ENCODE data around the gene FAM117A.

FAM117A gene

GRCh38 chr17:49756323-49757150 lies 7.4 kb downstream of the FAM117A start:
- H3K27ac Mint-ChIP-seq = peak overlapping the region; percentile 14
- H3K4me1 Mint-ChIP-seq = peaks cover 85% of the 10 kb centered on the region
- H3K4me3 Mint-ChIP-seq = no peak overlapping the region

GRCh38 chr17:49755663-49756283 lies 8.2 kb downstream of the FAM117A start:
- Mint-ChIP-seq H3K4me3 (no peak overlapping the region), H3K27ac (peak overlapping the region; percentile 30), H3K4me1 (peaks cover 79% of the 10 kb centered on the region), H3K9me3 (no peaks in the 10 kb centered on the region), H3K36me3 (ENCODE audit: low read depth) (peaks cover 11% of the 10 kb centered on the region), H3K27me3 (no peaks in the 10 kb centered on the region)
- no peak for ATAC-seq
- DNase-seq = no peak

More at GRCh38 chr17:49756323-49757150, 7.4 kb downstream of the FAM117A start:
- Mint-ChIP-seq H3K9me3 (no peaks in the 10 kb centered on the region), H3K27me3 (no peaks in the 10 kb centered on the region), H3K36me3 (ENCODE audit: low read depth) (peaks cover 11% of the 10 kb centered on the region)
- ATAC-seq = no peak
- no peak for DNase-seq

- Mint-ChIP-seq H3K27me3 (no peaks in the 10 kb centered on the region), H3K27ac (peak overlapping the region; percentile 72), H3K4me1 (peaks cover 76% of the 10 kb centered on the region), H3K36me3 (ENCODE audit: low read depth) (peaks cover 9% of the 10 kb centered on the region), H3K4me3 (no peak overlapping the region), H3K9me3 (no peaks in the 10 kb centered on the region)
- DNase-seq = no peak
- ATAC-seq = no peak
Observed at GRCh38 chr17:49753959-49754391, 10.0 kb downstream of the FAM117A start.

- H3K27ac Mint-ChIP-seq = no peak overlapping the region
- no peaks in the 10 kb centered on the region for H3K9me3 Mint-ChIP-seq
- DNase-seq (no peak), ATAC-seq (no peak)
- peaks cover 4% of the 10 kb centered on the region for H3K36me3 Mint-ChIP-seq (ENCODE audit: low read depth)
- H3K4me3 Mint-ChIP-seq = no peak overlapping the region
- peaks cover 82% of the 10 kb centered on the region for H3K4me1 Mint-ChIP-seq
- no peaks in the 10 kb centered on the region for H3K27me3 Mint-ChIP-seq
Observed at GRCh38 chr17:49752508-49752907, 11.4 kb downstream of the FAM117A start.

GRCh38 chr17:49749730-49750129 lies 14.2 kb downstream of the FAM117A start:
- ATAC-seq (no peak), DNase-seq (no peak)
- no peaks in the 10 kb centered on the region for H3K27me3 Mint-ChIP-seq
- H3K4me3 Mint-ChIP-seq = no peak overlapping the region
- H3K36me3 Mint-ChIP-seq (ENCODE audit: low read depth) = peaks cover 1% of the 10 kb centered on the region
- peak overlapping the region; percentile 89 for H3K27ac Mint-ChIP-seq
- H3K4me1 Mint-ChIP-seq = peaks cover 85% of the 10 kb centered on the region
- H3K9me3 Mint-ChIP-seq = no peaks in the 10 kb centered on the region

GRCh38 chr17:49748791-49749190 lies 15.1 kb downstream of the FAM117A start:
- peaks cover 1% of the 10 kb centered on the region for H3K36me3 Mint-ChIP-seq (ENCODE audit: low read depth)
- DNase-seq (peak; percentile 56), ATAC-seq (peak; percentile 94)
- H3K9me3 Mint-ChIP-seq = no peaks in the 10 kb centered on the region
- H3K27me3 Mint-ChIP-seq = no peaks in the 10 kb centered on the region
- peak overlapping the region; percentile 32 for H3K4me3 Mint-ChIP-seq
- peaks cover 84% of the 10 kb centered on the region for H3K4me1 Mint-ChIP-seq
- peak overlapping the region; percentile 89 for H3K27ac Mint-ChIP-seq

- Mint-ChIP-seq H3K4me3 (no peak overlapping the region), H3K27ac (peak overlapping the region; percentile 89), H3K27me3 (no peaks in the 10 kb centered on the region), H3K9me3 (no peaks in the 10 kb centered on the region), H3K36me3 (ENCODE audit: low read depth) (peaks cover 1% of the 10 kb centered on the region), H3K4me1 (peaks cover 81% of the 10 kb centered on the region)
- no peak for ATAC-seq
- no peak for DNase-seq
Observed at GRCh38 chr17:49748223-49748622, 15.7 kb downstream of the FAM117A start.

- ATAC-seq = no peak
- Mint-ChIP-seq H3K27me3 (no peaks in the 10 kb centered on the region), H3K4me1 (peaks cover 81% of the 10 kb centered on the region), H3K4me3 (peak overlapping the region; percentile 59), H3K36me3 (ENCODE audit: low read depth) (peaks cover 1% of the 10 kb centered on the region), H3K9me3 (no peaks in the 10 kb centered on the region), H3K27ac (peak overlapping the region; percentile 78)
- no peak for DNase-seq
Observed at GRCh38 chr17:49747632-49748031, 16.3 kb downstream of the FAM117A start.

- Mint-ChIP-seq H3K4me3 (peak overlapping the region; percentile 59), H3K9me3 (no peaks in the 10 kb centered on the region), H3K27me3 (no peaks in the 10 kb centered on the region), H3K36me3 (ENCODE audit: low read depth) (peaks cover 1% of the 10 kb centered on the region), H3K27ac (peak overlapping the region; percentile 78), H3K4me1 (peaks cover 81% of the 10 kb centered on the region)
- ATAC-seq (peak; percentile 38), DNase-seq (no peak)
Observed at GRCh38 chr17:49746791-49747490, 17.0 kb downstream of the FAM117A start.

- Mint-ChIP-seq H3K4me3 (peak overlapping the region; percentile 59), H3K27ac (peak overlapping the region; percentile 78), H3K9me3 (no peaks in the 10 kb centered on the region), H3K4me1 (peaks cover 94% of the 10 kb centered on the region), H3K27me3 (no peaks in the 10 kb centered on the region), H3K36me3 (ENCODE audit: low read depth) (peaks cover 5% of the 10 kb centered on the region)
- ATAC-seq (no peak), DNase-seq (no peak)
Observed at GRCh38 chr17:49745175-49746139, 18.5 kb downstream of the FAM117A start.

GRCh38 chr17:49742166-49742638 lies 21.7 kb downstream of the FAM117A start:
- Mint-ChIP-seq H3K27me3 (no peaks in the 10 kb centered on the region), H3K9me3 (no peaks in the 10 kb centered on the region), H3K27ac (peak overlapping the region; percentile 92), H3K4me3 (peak overlapping the region; percentile 79), H3K4me1 (peaks cover 93% of the 10 kb centered on the region), H3K36me3 (ENCODE audit: low read depth) (peaks cover 9% of the 10 kb centered on the region)
- ATAC-seq = no peak
- DNase-seq = no peak

GRCh38 chr17:49741692-49742076 lies 22.2 kb downstream of the FAM117A start:
- H3K4me3 Mint-ChIP-seq = peak overlapping the region; percentile 79
- DNase-seq (no peak), ATAC-seq (no peak)
- H3K4me1 Mint-ChIP-seq = peaks cover 93% of the 10 kb centered on the region
- peak overlapping the region; percentile 92 for H3K27ac Mint-ChIP-seq
- H3K36me3 Mint-ChIP-seq (ENCODE audit: low read depth) = peaks cover 9% of the 10 kb centered on the region
- no peaks in the 10 kb centered on the region for H3K9me3 Mint-ChIP-seq
- no peaks in the 10 kb centered on the region for H3K27me3 Mint-ChIP-seq

GRCh38 chr17:49741009-49741691 lies 22.8 kb downstream of the FAM117A start:
- DNase-seq = no peak

More at GRCh38 chr17:49741009-49741691, 22.8 kb downstream of the FAM117A start:
- peak overlapping the region; percentile 92 for H3K27ac Mint-ChIP-seq
- peak overlapping the region; percentile 79 for H3K4me3 Mint-ChIP-seq
- H3K36me3 Mint-ChIP-seq (ENCODE audit: low read depth) = peaks cover 8% of the 10 kb centered on the region
- no peaks in the 10 kb centered on the region for H3K27me3 Mint-ChIP-seq
- no peaks in the 10 kb centered on the region for H3K9me3 Mint-ChIP-seq
- peaks cover 92% of the 10 kb centered on the region for H3K4me1 Mint-ChIP-seq
- ATAC-seq = no peak

All from activated naive CD8-positive, alpha-beta T cell treated with anti-CD3 and anti-CD28 coated beads, Interleukin-2, amount 50 U/mL, for 24 hours (primary cell).